Smooth muscle cell (in vitro differentiated cells): ENCODE results near the gene TLR2. TPM values are rescaled to one million over a fixed set of nuclear protein-coding genes. Genes with fewer than 3 reads are reported as not detected.

Experiments used
- DNase-seq: peaks from one replicate; lab custom pipeline; 2025; ENCODE audit not compliant: unreplicated experiment; lab: John Stamatoyannopoulos, UW
- H2AFZ ChIP-seq: fragments of 200-600 bp; sonication (generic); 2 replicates; pipeline ENCODE4 v1.6.0; 2016; ENCODE audit warnings: antibody characterized with exemption, low read depth, mild to moderate bottlenecking
- H3F3A ChIP-seq: fragments of 200-600 bp; sonication (generic); 2 replicates; pipeline ENCODE4 v1.6.0; 2017; ENCODE audit warnings: antibody characterized with exemption, low read depth
- H3K27ac ChIP-seq: fragments of 200-600 bp; sonication (generic); 2 replicates; pipeline ENCODE4 v1.5.1; 2016; ENCODE audit warnings: low read depth, mild to moderate bottlenecking
- H3K27me3 ChIP-seq: fragments of 200-600 bp; sonication (generic); 2 replicates; pipeline ENCODE4 v1.6.1; 2016; ENCODE audit warnings: low read depth, mild to moderate bottlenecking
- H3K36me3 ChIP-seq: fragments of 200-600 bp; sonication (generic); 2 replicates; pipeline ENCODE4 v1.5.1; 2016; ENCODE audit warnings: low read depth
- H3K4me1 ChIP-seq: fragments of 200-600 bp; sonication (generic); 2 replicates; pipeline ENCODE4 v1.5.1; 2016; ENCODE audit warnings: low read depth
- H3K4me2 ChIP-seq: fragments of 200-600 bp; sonication (generic); 2 replicates; pipeline ENCODE4 v1.6.0; 2016; ENCODE audit warnings: mild to moderate bottlenecking
- H3K4me3 ChIP-seq: fragments of 200-600 bp; sonication (generic); 2 replicates; pipeline ENCODE4 v1.5.1; 2016; ENCODE audit warnings: mild to moderate bottlenecking
- H3K79me2 ChIP-seq: fragments of 200-600 bp; sonication (generic); 2 replicates; pipeline ENCODE4 v1.6.0; 2016; ENCODE audit warnings: low read depth, mild to moderate bottlenecking
- H3K9ac ChIP-seq: fragments of 200-600 bp; sonication (generic); 2 replicates; pipeline ENCODE4 v1.6.0; 2016; ENCODE audit warnings: low read depth
- H3K9me3 ChIP-seq: fragments of 200-600 bp; sonication (generic); replicated peaks from 2 replicates; pipeline ENCODE4 v1.5.1; 2016; ENCODE audit warnings: low read depth
- H4K20me1 ChIP-seq: fragments of 200-600 bp; sonication (generic); 2 replicates; pipeline ENCODE4 v1.6.0; 2016; ENCODE audit warnings: low read depth
- CTCF ChIP-seq: fragments of 200-600 bp; sonication (generic); IDR thresholded peaks from 2 replicates; pipeline ENCODE4 v1.5.1; 2017; ENCODE audit warnings: borderline replicate concordance, mild to moderate bottlenecking, antibody characterized with exemption; ENCODE audit not compliant: insufficient read depth, poor library complexity, severe bottlenecking
- WGBS: methylation state at CpG from one replicate; pipeline ENCODE4 v1.1.7; 2016; ENCODE audit warnings: low lambda C conversion rate; 5-methylcytosine and 5-hydroxymethylcytosine counted together
- polyA plus RNA-seq: library from polyadenylated mRNA; unstranded; fragments of >200 nt; fragmentation: Nextera tagmentation; extraction: Ambion mirVana; gene quantifications from 2 replicates; pipeline ENCODE4 v1.2.1, GENCODE V29; 2016
- total RNA-seq: library from RNA; depleted of rRNA; stranded (reverse); fragments of >200 nt; gene quantifications from 2 replicates; pipeline ENCODE4 v1.2.3, GENCODE V29; 2014

The TLR2 gene
- total and polyA plus RNA-seq, 2 experiments from 2014 or later, result not detected

GRCh38 chr4:153725136-153725830, 41.2 kb downstream of the TLR2 start:
- DNase-seq, result no peak
- Histone ChIP-seq H2AFZ (no peak overlapping the region), H3F3A (no peaks in the 10 kb centered on the region), H3K79me2 (no peaks in the 10 kb centered on the region), H3K27me3 (no peaks in the 10 kb centered on the region), H3K4me2 (no peak overlapping the region), H3K36me3 (no peaks in the 10 kb centered on the region), H3K9me3 (no peaks in the 10 kb centered on the region), H3K4me1 (no peaks in the 10 kb centered on the region), H3K4me3 (no peak overlapping the region), H3K27ac (no peak overlapping the region), H4K20me1 (no peaks in the 10 kb centered on the region), H3K9ac (no peak overlapping the region)
- no peak for TF ChIP-seq CTCF
- WGBS, result 94% methylated on average over 5 of the region's 5 CpGs

- H3K9ac ChIP-seq, result no peak overlapping the region
- no peaks in the 10 kb centered on the region for H3K27me3 ChIP-seq
- H3F3A ChIP-seq, result no peaks in the 10 kb centered on the region
- H3K36me3 ChIP-seq, result no peaks in the 10 kb centered on the region
- no peak for TF ChIP-seq CTCF
- H3K4me2 ChIP-seq, result no peak overlapping the region
- no peaks in the 10 kb centered on the region for H3K4me1 ChIP-seq
- H3K27ac ChIP-seq, result no peak overlapping the region
- H4K20me1 ChIP-seq, result no peaks in the 10 kb centered on the region
- H3K4me3 ChIP-seq, result no peak overlapping the region
- H2AFZ ChIP-seq, result no peak overlapping the region
- H3K79me2 ChIP-seq, result no peaks in the 10 kb centered on the region
- no peak for DNase-seq
- H3K9me3 ChIP-seq, result no peaks in the 10 kb centered on the region
- WGBS, result 100% methylated on average over 1 of the region's 1 CpG
Measured at GRCh38 chr4:153725831-153726154, 41.7 kb downstream of the TLR2 start.

GRCh38 chr4:153728151-153728550, 44.1 kb downstream of the TLR2 start:
- no peaks in the 10 kb centered on the region for H3F3A ChIP-seq
- no peak overlapping the region for H2AFZ ChIP-seq
- no peaks in the 10 kb centered on the region for H3K4me1 ChIP-seq
- no peak overlapping the region for H3K4me3 ChIP-seq
- no peaks in the 10 kb centered on the region for H3K36me3 ChIP-seq
- WGBS, result 93% methylated on average over 5 of the region's 5 CpGs
- no peaks in the 10 kb centered on the region for H3K79me2 ChIP-seq
- no peak for TF ChIP-seq CTCF
- no peak overlapping the region for H3K4me2 ChIP-seq
- no peaks in the 10 kb centered on the region for H4K20me1 ChIP-seq
- DNase-seq, result no peak
- no peaks in the 10 kb centered on the region for H3K27me3 ChIP-seq
- H3K27ac ChIP-seq, result no peak overlapping the region
- no peaks in the 10 kb centered on the region for H3K9me3 ChIP-seq
- no peak overlapping the region for H3K9ac ChIP-seq

- H3F3A ChIP-seq, result no peaks in the 10 kb centered on the region
- H3K79me2 ChIP-seq, result no peaks in the 10 kb centered on the region
- no peaks in the 10 kb centered on the region for H4K20me1 ChIP-seq
- H3K4me2 ChIP-seq, result no peak overlapping the region
- no peak overlapping the region for H3K4me3 ChIP-seq
- H3K36me3 ChIP-seq, result no peaks in the 10 kb centered on the region
- 92% methylated on average over 4 of the region's 4 CpGs for WGBS
- H3K9me3 ChIP-seq, result no peaks in the 10 kb centered on the region
- TF ChIP-seq CTCF, result no peak
- no peak overlapping the region for H2AFZ ChIP-seq
- H3K27ac ChIP-seq, result no peak overlapping the region
- DNase-seq, result no peak
- H3K27me3 ChIP-seq, result no peaks in the 10 kb centered on the region
- H3K9ac ChIP-seq, result no peak overlapping the region
- no peaks in the 10 kb centered on the region for H3K4me1 ChIP-seq
Measured at GRCh38 chr4:153728660-153729059, 44.6 kb downstream of the TLR2 start.
